Cardiac fibroblast (primary cell): ENCODE measurements around the gene CDH6.
A peak's percentile ranks its signal among the peaks of the same experiment; 100 is the strongest.

Experiments used
- DNase-seq, 2 donors: peaks; one replicate each; pipeline versions ENCODE4 v3.0.0 to v3.0.0-alpha.2; 2010; ENCODE audit warnings: low read depth in 2 of 2
- H3K4me3 ChIP-seq, 2 donors: replicated peaks in 1 of 2; 1 replicate in 1 of 2; 2 replicates in 1 of 2; pipeline ENCODE4 v1.5.1; 2011; ENCODE audit warnings: low read depth in 2 of 2, low read length in 2 of 2, mild to moderate bottlenecking in 2 of 2, moderate library complexity in 1 of 2
- CTCF ChIP-seq: IDR thresholded peaks from one replicate; pipeline ENCODE4 v1.5.1; 2011; ENCODE audit warnings: low read depth, mild to moderate bottlenecking, low read length, inconsistent platforms

Gene CDH6

DNA sequence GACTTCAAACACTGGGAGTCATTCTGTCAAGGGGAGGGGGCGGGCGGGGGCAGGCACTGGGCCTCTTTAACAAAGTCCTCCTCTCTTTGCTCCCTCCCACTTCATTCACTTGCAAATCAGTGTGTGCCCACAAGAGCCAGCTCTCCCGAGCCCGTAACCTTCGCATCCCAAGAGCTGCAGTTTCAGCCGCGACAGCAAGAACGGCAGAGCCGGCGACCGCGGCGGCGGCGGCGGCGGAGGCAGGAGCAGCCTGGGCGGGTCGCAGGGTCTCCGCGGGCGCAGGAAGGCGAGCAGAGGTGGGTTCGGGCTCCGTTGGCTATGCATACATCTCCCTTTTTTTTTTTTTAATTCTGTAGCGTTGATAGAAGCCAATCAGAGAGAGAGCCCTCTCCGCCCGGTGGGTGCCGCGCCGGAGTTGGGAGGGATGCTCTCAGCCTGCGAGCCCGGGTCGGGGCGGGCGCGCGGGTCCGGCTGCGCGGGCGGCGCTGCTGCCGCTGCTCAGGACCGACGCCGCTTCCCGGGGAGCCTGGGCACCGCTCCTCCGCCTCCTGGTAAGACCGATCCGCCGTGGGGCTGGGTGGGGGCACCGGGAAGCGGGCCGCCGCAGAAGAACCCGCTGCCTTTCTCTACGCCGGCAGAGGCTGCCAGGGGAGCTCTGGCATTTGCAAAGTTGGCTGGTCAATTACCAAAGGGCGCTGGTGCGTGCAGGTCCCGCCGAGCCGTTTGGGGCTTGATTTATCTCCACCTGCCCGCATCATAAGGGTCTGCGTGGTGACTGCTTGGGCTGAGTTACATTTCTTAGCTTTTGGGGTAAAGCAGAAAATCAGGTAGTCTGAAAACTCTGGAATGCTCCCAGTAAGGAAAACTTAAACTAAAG is at the start of gene CDH6:
Gene CDH6, plus strand, starts transcription at position 96 of the 877 bp plus-strand sequence. CDS start 73,788 bp downstream, outside the sequence.
- peak; percentile 43 to 46 for DNase-seq
- peak within 1 kb of the TSS; percentile 53 to 56 for H3K4me3 ChIP-seq
- no peak for TF ChIP-seq CTCF

GRCh38 chr5:31144364-31144763 is 49.1 kb upstream of the CDH6 start:
- no peak overlapping the region for H3K4me3 ChIP-seq
- TF ChIP-seq CTCF: no peak
- no peak for DNase-seq

DNA sequence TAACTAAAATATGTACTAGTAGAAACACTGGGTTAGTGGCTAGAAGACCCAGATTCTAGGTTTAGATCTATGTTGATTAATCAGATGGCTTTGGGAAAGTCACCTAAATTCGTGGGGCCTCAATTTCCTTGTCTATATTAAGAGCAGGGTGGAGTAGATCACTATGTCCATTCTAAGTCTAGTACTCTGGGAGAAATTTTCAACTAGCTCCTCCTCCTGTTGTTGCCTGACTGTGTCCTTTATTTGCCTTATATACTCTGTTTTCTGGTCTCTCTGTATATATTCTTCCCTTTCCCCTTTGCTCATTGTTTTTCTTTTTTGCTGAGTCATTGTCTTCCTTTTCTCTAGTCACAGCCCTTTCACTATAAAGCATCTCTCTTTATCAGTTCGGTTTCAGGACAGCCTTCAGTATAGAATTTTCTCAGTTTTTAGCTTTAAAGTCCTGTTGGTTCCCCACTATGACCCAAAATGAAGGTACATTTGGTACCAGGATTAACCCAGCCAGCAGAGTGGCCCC is 44.5 kb upstream of the CDH6 start:
- peak; percentile 23 to 37 for DNase-seq
- TF ChIP-seq CTCF: no peak
- H3K4me3 ChIP-seq: no peak overlapping the region

- H3K4me3 ChIP-seq: no peak overlapping the region
- DNase-seq: peak; percentile 39 to 65
- TF ChIP-seq CTCF: no peak
Measured at GRCh38 chr5:31153521-31153920, 40.0 kb upstream of the CDH6 start.

GRCh38 chr5:31156631-31157160 is 36.8 kb upstream of the CDH6 start:
- DNase-seq: no peak
- H3K4me3 ChIP-seq: no peak overlapping the region
- TF ChIP-seq CTCF: no peak

DNA sequence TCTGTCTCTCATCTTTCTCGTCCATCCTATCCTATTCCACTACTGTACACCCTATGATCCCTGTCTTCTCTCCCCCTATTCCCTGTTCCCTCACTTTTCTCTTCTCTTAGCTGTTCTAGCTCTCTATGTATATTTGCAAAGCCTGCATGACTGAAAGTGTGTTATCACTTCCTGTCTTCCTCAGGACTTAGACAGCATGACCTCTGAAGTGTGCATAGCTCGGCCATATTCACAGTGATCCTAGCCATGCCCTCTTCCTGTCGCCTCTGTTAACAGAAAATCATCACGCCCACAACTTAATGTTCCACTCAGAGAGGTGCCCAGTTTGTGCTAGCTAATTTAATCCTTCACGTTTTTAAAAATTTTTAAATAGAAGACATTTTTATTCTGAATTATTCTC is 35.8 kb upstream of the CDH6 start:
- DNase-seq: no peak
- TF ChIP-seq CTCF: no peak
- no peak overlapping the region for H3K4me3 ChIP-seq
